GM23338 (cell line): Measurements from ENCODE around the gene CCDC138. TPM values are rescaled to one million over a fixed set of nuclear protein-coding genes. Genes with fewer than 3 reads are reported as not detected.

Experiments used
- ATAC-seq: fragments of 200-7000 bp; cut with Tn5 transposase; 3 replicates; pipeline ENCODE4 v1.9.1; 2020
- DNase-seq: peaks from one replicate; pipeline ENCODE4 v3.0.0-alpha.2; 2015; ENCODE audit warnings: low spot score
- H2AFZ ChIP-seq: fragments of 200-600 bp; sonication (generic); 2 replicates; pipeline ENCODE4 v1.8.0; 2016; ENCODE audit warnings: antibody characterized with exemption, mild to moderate bottlenecking, moderate library complexity
- H3F3A ChIP-seq: fragments of 200-600 bp; sonication (generic); replicated peaks from 2 replicates; pipeline ENCODE4 v1.8.0; 2017; ENCODE audit warnings: antibody characterized with exemption, mixed run types, low read depth
- H3K27ac ChIP-seq: fragments of 200-600 bp; sonication (generic); 2 replicates; pipeline ENCODE4 v1.6.1; 2016; ENCODE audit warnings: low read depth
- H3K27me3 ChIP-seq: fragments of 200-600 bp; sonication (generic); 2 replicates; pipeline ENCODE4 v1.8.0; 2016; ENCODE audit warnings: mild to moderate bottlenecking, mixed run types, moderate library complexity; ENCODE audit not compliant: insufficient read depth
- H3K36me3 ChIP-seq: fragments of 200-600 bp; sonication (generic); 2 replicates; pipeline ENCODE4 v1.8.0; 2016; ENCODE audit warnings: mild to moderate bottlenecking; ENCODE audit not compliant: insufficient read depth
- H3K4me1 ChIP-seq: fragments of 200-600 bp; sonication (generic); 2 replicates; pipeline ENCODE4 v1.8.0; 2016; ENCODE audit warnings: mild to moderate bottlenecking, moderate library complexity; ENCODE audit not compliant: insufficient read depth
- H3K4me2 ChIP-seq: fragments of 200-600 bp; sonication (generic); 2 replicates; pipeline ENCODE4 v1.7.1; 2017; ENCODE audit warnings: mixed run types
- H3K4me3 ChIP-seq: fragments of 200-600 bp; sonication (generic); 2 replicates; pipeline ENCODE4 v1.6.1; 2016; ENCODE audit warnings: mixed run types
- H3K79me2 ChIP-seq: fragments of 200-600 bp; sonication (generic); replicated peaks from 2 replicates; pipeline ENCODE4 v1.8.0; 2017; ENCODE audit warnings: mild to moderate bottlenecking; ENCODE audit not compliant: insufficient read depth
- H3K9me2 ChIP-seq: fragments of 200-600 bp; sonication (generic); 2 replicates; pipeline ENCODE4 v1.8.0; 2017; ENCODE audit not compliant: insufficient read depth
- H4K20me1 ChIP-seq: fragments of 200-600 bp; sonication (generic); replicated peaks from 2 replicates; pipeline ENCODE4 v1.8.0; 2017; ENCODE audit warnings: mild to moderate bottlenecking; ENCODE audit not compliant: insufficient read depth
- H3K27ac Mint-ChIP-seq: 2 replicates; pipeline ENCODE4 v1.8.0; 2020; ENCODE audit warnings: inconsistent platforms, mild to moderate bottlenecking, moderate library complexity, mixed read lengths
- H3K27me3 Mint-ChIP-seq: 3 replicates; pipeline ENCODE4 v1.8.0; 2022; ENCODE audit warnings: low read depth, mild to moderate bottlenecking, moderate library complexity, mixed read lengths, inconsistent platforms; ENCODE audit not compliant: insufficient read depth, poor library complexity
- H3K36me3 Mint-ChIP-seq: 3 replicates; pipeline ENCODE4 v1.8.0; 2021; ENCODE audit warnings: low read depth, mild to moderate bottlenecking, inconsistent platforms, moderate library complexity, mixed read lengths
- H3K4me1 Mint-ChIP-seq: 3 replicates; pipeline ENCODE4 v1.8.0; 2020; ENCODE audit warnings: mild to moderate bottlenecking, inconsistent platforms, mixed read lengths
- H3K4me3 Mint-ChIP-seq: 3 replicates; pipeline ENCODE4 v1.8.0; 2021; ENCODE audit warnings: moderate library complexity, mild to moderate bottlenecking, inconsistent platforms, mixed read lengths
- H3K9me3 Mint-ChIP-seq: 3 replicates; pipeline ENCODE4 v1.8.0; 2020; ENCODE audit warnings: moderate library complexity, mild to moderate bottlenecking, inconsistent platforms, mixed read lengths
- CTCF ChIP-seq, 2 experiments: fragments of 200-600 bp in 1 of 2; sonication (generic) in 1 of 2; conservative IDR thresholded peaks; 2 replicates each; pipeline versions ENCODE4 v1.5.1 to v1.6.1; 2016 to 2017; ENCODE audit warnings: antibody characterized with exemption in 2 of 2, low read depth in 2 of 2, mild to moderate bottlenecking in 2 of 2, moderate library complexity in 1 of 2
- EZH2 ChIP-seq: fragments of 200-600 bp; sonication (generic); IDR thresholded peaks from one replicate; pipeline ENCODE4 v1.8.0; 2017; ENCODE audit warnings: antibody characterized with exemption, mild to moderate bottlenecking, low read depth; ENCODE audit not compliant: unreplicated experiment
- EZH2phosphoT487 ChIP-seq: fragments of 200-600 bp; sonication (generic); IDR thresholded peaks from one replicate; pipeline ENCODE4 v1.8.1; 2018; ENCODE audit warnings: antibody characterized with exemption; ENCODE audit not compliant: unreplicated experiment
- JUNB ChIP-seq: IDR thresholded peaks from one replicate; pipeline ENCODE4 v1.6.1; 2016; ENCODE audit warnings: antibody characterized with exemption; ENCODE audit not compliant: unreplicated experiment
- POLR2AphosphoS5 ChIP-seq: IDR thresholded peaks from 2 replicates; pipeline ENCODE4 v1.6.1; 2016; ENCODE audit warnings: antibody characterized with exemption, low read depth
- STAT1 ChIP-seq: IDR thresholded peaks from one replicate; pipeline ENCODE4 v1.6.1; 2016; ENCODE audit warnings: antibody characterized with exemption; ENCODE audit not compliant: unreplicated experiment
- ZNF114 ChIP-seq: fragments of 250-450 bp; sonication (Bioruptor Pico); IDR thresholded peaks from 2 replicates; pipeline ENCODE4 v1.5.0; 2020; ENCODE audit warnings: mild to moderate bottlenecking, moderate library complexity
- ZNF331 ChIP-seq: fragments of 250-450 bp; sonication (Bioruptor Pico); IDR thresholded peaks from 2 replicates; pipeline ENCODE4 v1.5.0; 2020; ENCODE audit warnings: low read depth, mild to moderate bottlenecking, moderate library complexity
- polyA plus RNA-seq: library from polyadenylated mRNA; unstranded; fragments of >200 nt; fragmentation: Nextera tagmentation; extraction: Ambion mirVana; gene quantifications from 2 replicates; pipeline ENCODE4 v1.2.1, GENCODE V29; 2016
- total RNA-seq: library from RNA; depleted of rRNA; stranded (reverse); fragments of >200 nt; shearing (Covaris generic); gene quantifications from 2 replicates; pipeline ENCODE4 v1.2.3, GENCODE V29; 2014
- TF ChIP-seq, protein P1 (sequence below): fragments of 250-450 bp; sonication (Bioruptor Pico); IDR thresholded peaks from 2 replicates; pipeline ENCODE4 v1.5.0; 2020; ENCODE audit warnings: mild to moderate bottlenecking, moderate library complexity

The CCDC138 gene
- total and polyA plus RNA-seq, 2 experiments from 2014 or later: 30.8 to 31.6 TPM

GRCh38 chr2:108776475-108776874 is 10.1 kb upstream of the CCDC138 start:
- no peak for ATAC-seq
- no peak overlapping the region for H2AFZ ChIP-seq
- H3K36me3 Mint-ChIP-seq: peaks cover 56% of the 10 kb centered on the region
- H3K4me3 ChIP-seq: no peak overlapping the region
- no peaks in the 10 kb centered on the region for H3K9me2 ChIP-seq
- peaks cover 3% of the 10 kb centered on the region for H3K27me3 Mint-ChIP-seq
- H3K27me3 ChIP-seq: no peaks in the 10 kb centered on the region
- peaks cover 50% of the 10 kb centered on the region; the same call in 1 of the 2 replicates for H3K36me3 ChIP-seq
- H3F3A ChIP-seq: no peaks in the 10 kb centered on the region
- no peaks in the 10 kb centered on the region for H3K9me3 Mint-ChIP-seq
- no peak overlapping the region for H3K27ac Mint-ChIP-seq
- H3K4me1 ChIP-seq: no peaks in the 10 kb centered on the region
- no peak for TF ChIP-seq JUNB
- TF ChIP-seq EZH2: no peak
- no peak for TF ChIP-seq ZNF331
- TF ChIP-seq ZNF114 (CRISPR knock-in tag): no peak
- no peak for TF ChIP-seq CTCF (conservative IDR thresholded peaks at IDR 0.05; ENCODE audit: low read depth in 2 of 2)
- no peak for TF ChIP-seq STAT1
- no peak for TF ChIP-seq POLR2AphosphoS5
- TF ChIP-seq EZH2phosphoT487: no peak
- TF ChIP-seq, protein P1, sequence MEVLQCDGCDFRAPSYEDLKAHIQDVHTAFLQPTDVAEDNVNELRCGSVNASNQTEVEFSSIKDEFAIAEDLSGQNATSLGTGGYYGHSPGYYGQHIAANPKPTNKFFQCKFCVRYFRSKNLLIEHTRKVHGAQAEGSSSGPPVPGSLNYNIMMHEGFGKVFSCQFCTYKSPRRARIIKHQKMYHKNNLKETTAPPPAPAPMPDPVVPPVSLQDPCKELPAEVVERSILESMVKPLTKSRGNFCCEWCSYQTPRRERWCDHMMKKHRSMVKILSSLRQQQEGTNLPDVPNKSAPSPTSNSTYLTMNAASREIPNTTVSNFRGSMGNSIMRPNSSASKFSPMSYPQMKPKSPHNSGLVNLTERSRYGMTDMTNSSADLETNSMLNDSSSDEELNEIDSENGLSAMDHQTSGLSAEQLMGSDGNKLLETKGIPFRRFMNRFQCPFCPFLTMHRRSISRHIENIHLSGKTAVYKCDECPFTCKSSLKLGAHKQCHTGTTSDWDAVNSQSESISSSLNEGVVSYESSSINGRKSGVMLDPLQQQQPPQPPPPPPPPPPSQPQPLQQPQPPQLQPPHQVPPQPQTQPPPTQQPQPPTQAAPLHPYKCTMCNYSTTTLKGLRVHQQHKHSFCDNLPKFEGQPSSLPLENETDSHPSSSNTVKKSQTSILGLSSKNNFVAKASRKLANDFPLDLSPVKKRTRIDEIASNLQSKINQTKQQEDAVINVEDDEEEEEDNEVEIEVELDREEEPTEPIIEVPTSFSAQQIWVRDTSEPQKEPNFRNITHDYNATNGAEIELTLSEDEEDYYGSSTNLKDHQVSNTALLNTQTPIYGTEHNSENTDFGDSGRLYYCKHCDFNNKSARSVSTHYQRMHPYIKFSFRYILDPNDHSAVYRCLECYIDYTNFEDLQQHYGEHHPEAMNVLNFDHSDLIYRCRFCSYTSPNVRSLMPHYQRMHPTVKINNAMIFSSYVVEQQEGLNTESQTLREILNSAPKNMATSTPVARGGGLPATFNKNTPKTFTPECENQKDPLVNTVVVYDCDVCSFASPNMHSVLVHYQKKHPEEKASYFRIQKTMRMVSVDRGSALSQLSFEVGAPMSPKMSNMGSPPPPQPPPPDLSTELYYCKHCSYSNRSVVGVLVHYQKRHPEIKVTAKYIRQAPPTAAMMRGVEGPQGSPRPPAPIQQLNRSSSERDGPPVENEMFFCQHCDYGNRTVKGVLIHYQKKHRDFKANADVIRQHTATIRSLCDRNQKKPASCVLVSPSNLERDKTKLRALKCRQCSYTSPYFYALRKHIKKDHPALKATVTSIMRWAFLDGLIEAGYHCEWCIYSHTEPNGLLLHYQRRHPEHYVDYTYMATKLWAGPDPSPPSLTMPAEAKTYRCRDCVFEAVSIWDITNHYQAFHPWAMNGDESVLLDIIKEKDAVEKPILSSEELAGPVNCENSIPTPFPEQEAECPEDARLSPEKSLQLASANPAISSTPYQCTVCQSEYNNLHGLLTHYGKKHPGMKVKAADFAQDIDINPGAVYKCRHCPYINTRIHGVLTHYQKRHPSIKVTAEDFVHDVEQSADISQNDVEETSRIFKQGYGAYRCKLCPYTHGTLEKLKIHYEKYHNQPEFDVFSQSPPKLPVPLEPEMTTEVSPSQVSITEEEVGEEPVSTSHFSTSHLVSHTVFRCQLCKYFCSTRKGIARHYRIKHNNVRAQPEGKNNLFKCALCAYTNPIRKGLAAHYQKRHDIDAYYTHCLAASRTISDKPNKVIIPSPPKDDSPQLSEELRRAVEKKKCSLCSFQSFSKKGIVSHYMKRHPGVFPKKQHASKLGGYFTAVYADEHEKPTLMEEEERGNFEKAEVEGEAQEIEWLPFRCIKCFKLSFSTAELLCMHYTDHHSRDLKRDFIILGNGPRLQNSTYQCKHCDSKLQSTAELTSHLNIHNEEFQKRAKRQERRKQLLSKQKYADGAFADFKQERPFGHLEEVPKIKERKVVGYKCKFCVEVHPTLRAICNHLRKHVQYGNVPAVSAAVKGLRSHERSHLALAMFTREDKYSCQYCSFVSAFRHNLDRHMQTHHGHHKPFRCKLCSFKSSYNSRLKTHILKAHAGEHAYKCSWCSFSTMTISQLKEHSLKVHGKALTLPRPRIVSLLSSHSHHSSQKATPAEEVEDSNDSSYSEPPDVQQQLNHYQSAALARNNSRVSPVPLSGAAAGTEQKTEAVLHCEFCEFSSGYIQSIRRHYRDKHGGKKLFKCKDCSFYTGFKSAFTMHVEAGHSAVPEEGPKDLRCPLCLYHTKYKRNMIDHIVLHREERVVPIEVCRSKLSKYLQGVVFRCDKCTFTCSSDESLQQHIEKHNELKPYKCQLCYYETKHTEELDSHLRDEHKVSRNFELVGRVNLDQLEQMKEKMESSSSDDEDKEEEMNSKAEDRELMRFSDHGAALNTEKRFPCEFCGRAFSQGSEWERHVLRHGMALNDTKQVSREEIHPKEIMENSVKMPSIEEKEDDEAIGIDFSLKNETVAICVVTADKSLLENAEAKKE (CRISPR knock-in tag): no peak
- no peaks in the 10 kb centered on the region for H3K4me1 Mint-ChIP-seq
- H3K4me3 Mint-ChIP-seq: no peak overlapping the region
- DNase-seq: no peak
- no peak overlapping the region for H3K4me2 ChIP-seq
- no peaks in the 10 kb centered on the region for H3K79me2 ChIP-seq
- H4K20me1 ChIP-seq: no peaks in the 10 kb centered on the region
- no peak overlapping the region for H3K27ac ChIP-seq
